HG02759 (cell line): ENCODE data around the gene SPR.

Source experiments
- ATAC-seq: cut with Tn5 transposase; IDR thresholded peaks from one replicate; pipeline ENCODE4 v1.9.1; 2021; ENCODE audit warnings: mild to moderate bottlenecking, moderate library complexity; ENCODE audit not compliant: unreplicated experiment

The SPR gene

DNA sequence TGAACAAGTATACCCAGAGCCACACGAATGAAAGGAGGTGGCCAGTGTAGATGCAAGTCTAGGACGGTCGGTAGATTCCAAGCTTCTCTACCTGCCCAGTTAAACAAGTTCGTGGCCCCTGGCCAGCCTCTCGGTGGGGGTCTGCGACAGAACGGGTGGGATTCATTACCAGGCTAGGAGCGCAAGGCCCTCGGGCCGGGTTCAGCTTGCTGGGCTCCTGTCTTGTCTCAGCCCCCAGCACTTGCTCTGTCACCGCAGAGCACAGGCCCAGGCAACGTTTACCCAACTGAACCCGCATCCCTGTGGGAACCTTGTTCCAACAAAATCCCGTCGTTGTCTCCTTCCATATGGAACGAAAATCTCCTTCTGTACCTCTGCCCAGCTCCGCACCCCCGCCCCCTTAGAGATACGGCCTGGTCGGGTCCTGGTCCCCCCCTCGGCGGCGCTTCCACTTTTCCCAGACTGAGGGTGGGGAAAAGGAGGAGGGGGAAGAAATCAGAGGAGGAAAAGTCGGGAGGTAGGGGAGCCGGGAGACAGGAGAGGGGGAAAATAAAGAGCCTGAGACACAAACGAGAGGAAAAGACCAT, 28.2 kb downstream of the SPR start:
- no peak for ATAC-seq

DNA sequence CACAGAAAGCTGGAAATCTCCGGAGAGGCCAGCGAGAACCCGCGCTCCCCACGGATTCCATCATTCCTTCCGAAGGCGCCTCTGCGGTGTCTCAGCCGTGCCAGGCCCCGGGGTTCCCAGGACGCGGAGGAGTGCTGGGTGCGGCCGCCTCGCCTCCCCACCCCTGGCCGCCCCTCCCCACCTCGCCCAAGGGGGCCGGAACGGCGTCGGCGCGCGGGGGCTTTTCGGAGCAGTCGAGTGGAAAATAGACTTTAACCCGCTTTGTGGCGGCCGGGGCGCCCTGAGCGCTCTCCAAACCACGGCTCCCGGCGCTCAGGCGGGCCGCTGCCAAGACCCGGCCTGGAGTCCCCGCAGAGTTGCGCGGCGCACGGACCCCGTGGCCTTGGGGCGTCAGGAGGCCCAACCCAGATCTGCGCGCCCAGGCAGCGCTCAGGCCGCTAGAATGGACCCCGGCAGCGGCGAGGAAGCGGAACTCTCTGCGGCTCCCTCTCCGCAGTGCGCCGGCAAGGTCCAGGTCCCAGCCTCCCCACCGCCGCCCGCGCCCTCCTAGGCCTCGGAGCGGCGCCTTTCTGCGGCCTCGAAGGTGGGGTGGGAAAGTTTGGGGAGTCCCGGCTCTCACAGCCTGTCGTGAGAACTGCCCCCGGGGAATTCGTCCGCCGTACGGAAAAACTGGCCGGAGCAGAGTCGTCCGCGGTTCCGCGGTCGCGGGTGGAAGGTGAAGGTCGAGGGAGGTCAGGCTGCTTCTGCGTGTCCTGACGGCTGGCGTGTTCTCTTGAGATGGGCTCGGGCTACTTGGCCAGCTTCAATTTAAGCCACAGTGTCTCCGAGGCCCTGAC, 28.9 kb downstream of the SPR start:
- peak; percentile 66 for ATAC-seq

GRCh38 chr2:72916743-72917137, 29.5 kb downstream of the SPR start:
- peak; percentile 3 for ATAC-seq

GRCh38 chr2:72917138-72917876, 30.1 kb downstream of the SPR start, which contains the start of gene EMX1:
Gene EMX1, plus strand, starts transcription at chr2:72917519. Its CDS starts 334 bp downstream, at chr2:72917853.
- peak; percentile 47 for ATAC-seq

DNA sequence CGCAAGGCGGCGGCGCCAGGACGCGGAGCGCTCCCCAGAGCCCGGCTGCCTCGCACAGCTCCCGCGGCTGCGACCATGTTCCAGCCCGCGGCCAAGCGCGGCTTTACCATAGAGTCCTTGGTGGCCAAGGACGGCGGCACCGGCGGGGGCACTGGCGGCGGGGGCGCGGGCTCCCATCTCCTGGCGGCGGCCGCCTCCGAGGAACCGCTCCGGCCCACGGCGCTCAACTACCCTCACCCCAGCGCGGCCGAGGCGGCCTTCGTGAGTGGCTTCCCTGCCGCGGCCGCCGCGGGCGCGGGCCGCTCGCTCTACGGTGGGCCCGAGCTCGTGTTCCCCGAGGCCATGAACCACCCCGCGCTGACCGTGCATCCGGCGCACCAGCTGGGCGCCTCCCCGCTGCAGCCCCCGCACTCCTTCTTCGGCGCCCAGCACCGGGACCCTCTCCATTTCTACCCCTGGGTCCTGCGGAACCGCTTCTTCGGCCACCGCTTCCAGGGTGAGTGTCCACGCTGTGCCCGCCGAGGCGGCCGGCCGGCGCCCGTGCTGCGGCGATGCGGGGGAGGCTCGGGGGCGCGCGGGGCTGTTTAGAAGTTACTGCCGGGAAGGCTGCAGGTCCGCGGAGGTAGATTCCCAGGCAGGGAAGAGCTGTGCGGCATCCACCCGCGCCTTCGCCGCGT, 30.8 kb downstream of the SPR start:
- ATAC-seq, result peak; percentile 3

DNA sequence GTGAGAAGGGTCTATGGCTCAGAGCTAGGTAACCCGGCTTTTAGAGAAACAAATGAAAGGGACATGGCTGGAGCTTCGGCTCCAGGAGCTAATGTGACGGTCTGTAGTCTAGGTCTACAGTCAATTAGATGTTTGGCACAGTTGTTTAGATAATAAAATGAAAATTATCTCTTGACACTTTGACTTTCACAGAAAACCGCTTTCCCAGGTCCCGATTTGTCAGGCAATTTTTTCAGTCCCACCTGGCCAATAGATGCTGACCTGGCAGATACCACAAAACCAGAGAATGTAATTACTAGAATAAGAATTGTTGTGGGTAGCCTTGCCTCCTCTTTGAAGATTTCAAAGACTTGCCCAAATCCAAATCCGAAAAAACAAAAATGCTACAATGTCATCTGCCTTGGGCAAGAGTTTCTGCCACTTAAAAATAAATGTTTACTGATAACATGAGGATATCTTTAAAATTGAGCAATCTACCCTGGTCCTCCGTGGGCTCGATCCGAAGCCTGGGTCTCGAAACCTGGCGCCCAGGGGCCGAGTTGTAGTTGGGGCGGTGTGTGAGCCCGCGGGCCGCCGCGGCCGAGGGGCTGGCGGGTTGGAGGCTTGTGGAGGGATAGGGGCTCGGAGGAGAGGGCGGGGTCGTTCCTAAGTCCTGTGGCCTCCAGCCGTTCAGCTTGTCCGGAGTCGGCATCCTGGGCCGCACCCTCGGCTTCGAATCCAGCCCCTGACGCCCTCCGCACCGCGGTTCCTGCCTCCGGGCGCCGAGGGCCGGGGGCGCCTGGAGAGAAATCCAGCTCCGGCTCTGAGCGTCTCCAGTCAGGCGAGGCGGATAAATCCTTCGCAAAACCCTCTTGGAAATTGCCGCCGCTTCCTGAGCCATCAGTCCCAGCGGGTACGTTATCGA, 32.5 kb downstream of the SPR start:
- no peak for ATAC-seq

- ATAC-seq, result no peak
Measured at GRCh38 chr2:72920318-72921087, 33.3 kb downstream of the SPR start.

- no peak for ATAC-seq
Measured at GRCh38 chr2:72921088-72921851, 34.1 kb downstream of the SPR start.

GRCh38 chr2:72921853-72922252, 34.6 kb downstream of the SPR start:
- no peak for ATAC-seq

DNA sequence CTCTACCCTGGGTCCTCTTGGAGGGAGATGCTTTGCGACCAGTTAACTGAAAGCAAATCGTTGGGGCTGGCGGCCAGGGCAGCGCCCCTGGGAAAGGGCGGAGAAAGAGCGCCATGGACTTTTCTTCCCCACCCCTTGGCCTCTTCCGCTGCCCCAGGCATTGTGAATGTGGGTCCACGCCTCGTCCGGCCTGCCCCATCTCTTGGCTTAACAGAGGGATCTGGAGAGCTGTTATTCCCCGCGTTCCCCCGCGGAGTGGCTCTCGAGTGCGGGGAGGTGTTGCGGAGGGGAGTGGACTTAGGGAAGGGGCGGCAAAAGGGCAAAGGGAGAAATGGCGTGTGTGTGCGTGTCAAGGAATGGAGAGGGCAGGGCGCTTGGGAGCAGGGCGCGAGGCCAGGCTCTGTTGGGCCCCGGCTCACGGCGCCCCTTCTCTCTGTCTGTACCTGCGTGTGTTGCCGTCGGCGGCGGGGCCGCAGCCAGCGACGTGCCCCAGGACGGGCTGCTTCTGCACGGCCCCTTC, 36.7 kb downstream of the SPR start:
- no peak for ATAC-seq

GRCh38 chr2:72924353-72925240, 37.4 kb downstream of the SPR start:
- ATAC-seq, result peak; percentile 59

DNA sequence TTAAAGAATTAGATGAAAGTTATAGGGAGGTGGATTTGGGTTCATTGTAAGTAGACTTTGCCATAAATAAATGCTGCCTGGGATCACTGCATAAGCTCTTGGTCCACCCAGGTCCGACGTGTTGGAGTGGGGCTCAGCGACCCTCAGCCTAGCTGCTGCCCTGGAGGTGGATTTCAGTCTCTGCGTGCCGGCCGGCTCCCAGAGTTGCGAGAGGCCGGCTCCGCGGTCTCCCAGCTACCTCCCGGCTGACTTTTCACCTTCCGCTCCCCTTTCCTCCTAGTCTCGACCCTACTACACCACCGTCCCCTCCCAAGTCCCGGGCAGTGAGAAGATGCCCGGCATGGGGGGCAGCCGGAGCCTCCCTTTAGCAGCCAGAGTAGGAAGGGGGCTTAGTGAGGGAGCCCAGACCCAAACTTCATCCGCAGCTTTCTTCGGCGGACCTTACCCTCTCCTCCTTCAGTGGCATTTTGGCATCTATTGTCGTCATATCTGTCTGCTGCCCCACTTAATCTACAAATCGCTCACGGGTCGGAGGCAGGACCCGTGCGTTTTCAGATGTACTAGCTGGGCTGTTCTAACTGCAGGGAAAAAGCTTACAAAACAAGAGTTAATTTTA, 38.2 kb downstream of the SPR start:
- no peak for ATAC-seq

DNA sequence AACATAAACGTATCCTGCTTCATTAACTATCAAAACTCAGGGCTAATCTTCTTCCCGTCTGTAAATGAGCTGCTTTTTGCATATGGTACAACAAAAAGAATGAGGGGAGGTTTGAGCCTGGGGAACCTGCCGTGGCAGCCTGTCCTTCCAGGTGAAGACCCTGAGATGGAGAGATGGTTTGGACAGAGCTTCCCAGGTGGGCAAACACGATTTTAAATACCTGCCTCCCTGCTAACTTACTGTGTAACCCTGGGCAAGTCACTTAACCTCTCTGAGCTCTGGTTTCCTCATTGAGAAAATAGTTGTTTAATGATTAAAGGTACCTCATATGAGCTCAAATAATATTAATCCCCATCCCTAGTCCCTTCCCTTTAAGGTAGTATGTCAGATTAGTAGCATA, 39.2 kb downstream of the SPR start:
- ATAC-seq, result no peak

GRCh38 chr2:72926811-72927465, 39.7 kb downstream of the SPR start:
- no peak for ATAC-seq

DNA sequence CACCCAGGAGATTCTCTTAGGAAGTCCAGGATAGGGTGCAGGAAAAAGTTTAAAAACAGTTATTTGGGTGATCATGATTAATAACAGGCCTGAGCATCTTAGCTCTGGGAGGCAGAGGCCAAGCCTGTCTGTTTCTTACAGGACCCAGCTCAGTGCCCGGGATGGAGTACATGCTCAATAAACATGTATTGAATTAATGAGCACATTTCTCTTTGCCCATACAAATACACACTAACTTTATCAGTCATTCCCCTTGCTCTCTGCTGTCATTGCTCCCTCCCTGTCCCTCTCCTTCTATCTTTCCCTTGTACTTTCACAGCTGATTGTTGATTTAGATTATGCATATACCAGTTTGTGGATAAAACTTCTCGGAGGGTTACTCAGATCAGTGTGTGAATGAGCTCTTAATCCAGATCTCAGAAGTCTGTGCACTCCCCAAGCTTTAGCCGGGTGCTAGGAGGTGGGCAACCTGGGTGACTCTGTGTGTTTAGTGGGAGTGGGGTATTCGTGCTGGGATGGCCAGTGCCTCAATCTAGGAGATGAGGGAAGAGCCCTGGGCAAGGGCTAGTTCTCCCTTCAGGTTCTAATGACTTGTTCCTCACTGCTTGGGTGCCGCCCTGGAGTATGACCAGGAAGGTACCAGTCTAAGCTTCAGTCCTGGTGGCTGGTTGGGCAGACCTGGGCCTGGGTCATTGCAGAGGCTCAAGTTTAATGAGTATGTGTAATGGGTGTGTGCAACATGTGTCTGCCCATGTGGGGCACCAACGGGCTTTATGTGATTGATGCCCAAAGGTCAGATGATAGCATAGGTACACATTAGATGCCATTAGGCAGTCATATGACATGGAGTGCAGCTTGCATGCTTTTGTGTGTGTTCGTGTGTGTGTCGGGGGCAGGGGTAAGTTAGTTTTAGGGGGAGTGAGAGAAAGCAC, 40.7 kb downstream of the SPR start:
- ATAC-seq, result no peak
